Measurements from ENCODE around the gene SORCS2.

SORCS2 gene

GRCh38 chr4:7537853-7538400 is 345.6 kb downstream of the SORCS2 start:
- CTCF ChIA-PET = no interaction called here
- no peak for TF ChIP-seq SUZ12 (IDR thresholded peaks at IDR 0.05)
- no peak for TF ChIP-seq CTBP1 (IDR thresholded peaks at IDR 0.05; ENCODE audit: borderline replicate concordance)
- no peak for DNase-seq (ENCODE audit: extremely low spot score)
- POLR2A ChIA-PET = no interaction called here

- TF ChIP-seq BHLHE40 (IDR thresholded peaks at IDR 0.05; ENCODE audit: borderline replicate concordance) (no peak), CTBP1 (IDR thresholded peaks at IDR 0.05; ENCODE audit: borderline replicate concordance) (no peak)
- CTCF ChIA-PET = no interaction called here
- no peak for DNase-seq (ENCODE audit: extremely low spot score)
- POLR2A ChIA-PET = no interaction called here
Measured at GRCh38 chr4:7538518-7538917, 346.2 kb downstream of the SORCS2 start.

- no peak for DNase-seq (ENCODE audit: extremely low spot score)
- TF ChIP-seq FOXK2 (IDR thresholded peaks at IDR 0.05) (no peak), NFRKB (IDR thresholded peaks at IDR 0.05) (no peak), FOXA1 (IDR thresholded peaks at IDR 0.05) (no peak), FOXM1 (IDR thresholded peaks at IDR 0.05; ENCODE audit: borderline replicate concordance) (no peak), TARDBP (IDR thresholded peaks at IDR 0.05) (no peak), ARNT (IDR thresholded peaks at IDR 0.05) (no peak), ZNF384 (IDR thresholded peaks at IDR 0.05) (no peak)
- CTCF ChIA-PET = no interaction called here
- POLR2A ChIA-PET = interaction anchor here (1.1 kb wide), 1 partner anchor 35 kb away, joined by 3 read pairs; no protein-coding TSS in a partner anchor
Measured at GRCh38 chr4:7539186-7539585, 346.8 kb downstream of the SORCS2 start.

DNA sequence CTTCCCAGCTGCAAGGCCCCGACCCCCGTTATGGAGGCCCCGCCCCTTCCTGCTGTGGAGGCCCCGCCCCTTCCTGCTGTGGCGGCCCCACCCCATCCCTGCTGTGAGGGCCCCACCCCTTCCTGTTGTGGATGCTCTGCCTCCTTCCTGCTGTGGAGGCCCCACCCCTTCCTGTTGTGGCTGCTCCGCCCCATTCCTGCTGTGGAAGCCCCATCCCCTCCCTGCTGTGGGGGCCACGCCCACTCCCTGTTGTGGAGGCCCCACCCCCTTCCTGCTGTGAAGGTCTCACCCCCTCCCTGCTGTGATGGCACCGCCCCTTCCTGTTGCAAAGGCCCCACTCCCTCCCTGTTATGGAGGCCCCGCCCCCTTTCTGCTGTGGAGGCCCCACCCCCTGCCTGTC is 347.3 kb downstream of the SORCS2 start:
- TF ChIP-seq FOXA1 (IDR thresholded peaks at IDR 0.05) (no peak), FOXK2 (IDR thresholded peaks at IDR 0.05) (no peak), SP1 (IDR thresholded peaks at IDR 0.05) (0 out of 2 replicates have a peak, but pooled peaks have one; percentile 52), L3MBTL2 (conservative IDR thresholded peaks at IDR 0.05) (no peak), FOXM1 (IDR thresholded peaks at IDR 0.05; ENCODE audit: borderline replicate concordance) (no peak)
- peak; percentile 83 for DNase-seq (ENCODE audit: extremely low spot score)
- ChIA-PET CTCF (no interaction called here), POLR2A (interaction anchor here (1.1 kb wide), 1 partner anchor 36 kb away, joined by 3 read pairs; no protein-coding TSS in a partner anchor)

DNA sequence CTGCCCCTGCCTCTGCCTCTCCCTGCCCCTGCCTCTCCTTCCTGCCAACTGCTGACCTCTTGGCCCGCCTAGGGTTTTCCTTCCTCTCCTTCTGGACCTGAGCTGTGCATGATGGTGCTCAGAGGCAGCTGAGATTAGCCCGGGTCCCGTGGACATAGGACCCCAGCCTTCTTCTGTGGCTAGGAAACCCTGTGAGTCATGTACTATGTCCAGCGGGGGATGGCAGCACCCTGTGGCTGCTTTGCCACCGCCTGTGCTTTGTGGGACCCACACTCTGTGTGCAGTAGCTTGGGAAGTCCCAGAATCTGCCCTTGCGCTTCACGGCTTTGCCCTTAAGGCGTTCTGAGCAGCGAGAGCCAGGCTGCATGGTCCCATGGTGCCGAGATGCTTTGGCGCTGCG is 347.9 kb downstream of the SORCS2 start:
- POLR2A ChIA-PET = no interaction called here

DNA sequence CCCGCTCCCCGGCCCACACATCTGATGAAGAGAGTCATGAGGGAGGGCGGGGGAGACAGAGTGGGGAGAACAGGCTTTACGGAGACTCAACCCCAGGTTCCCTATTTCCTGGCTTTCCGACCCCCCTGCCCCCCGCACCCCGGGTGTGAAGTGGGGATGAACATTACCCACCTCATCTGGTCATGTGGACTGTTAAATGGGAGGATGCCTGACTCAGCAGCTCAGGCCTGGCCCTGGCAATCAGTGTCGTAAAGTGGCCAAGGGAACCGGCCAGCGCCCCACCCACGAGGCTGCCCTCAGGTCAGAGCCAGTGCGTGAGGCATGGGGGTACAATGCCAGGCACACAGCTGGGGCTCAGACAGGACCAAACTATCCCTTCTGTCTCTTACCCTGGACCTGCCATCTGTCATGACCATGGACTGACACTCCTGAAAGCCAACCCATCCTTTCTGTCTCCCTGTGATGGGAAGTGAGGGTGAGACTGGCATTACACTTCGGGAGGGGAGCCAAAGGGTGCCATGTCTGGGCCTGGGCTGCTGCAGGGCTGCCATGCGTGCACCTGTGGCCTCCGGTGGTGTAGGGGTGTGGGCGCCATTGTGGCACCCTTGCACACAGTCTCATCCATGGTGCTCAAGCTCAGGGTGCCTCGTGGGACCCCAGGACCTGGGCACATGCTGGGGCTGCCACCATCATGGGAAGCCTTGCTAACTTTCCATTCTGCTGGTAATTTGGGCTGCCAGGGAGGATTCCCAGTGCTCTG is 348.5 kb downstream of the SORCS2 start:
- POLR2A ChIA-PET = no interaction called here
- no peak for DNase-seq (ENCODE audit: extremely low spot score)
- TF ChIP-seq SUZ12 (IDR thresholded peaks at IDR 0.05) (no peak), ZNF384 (IDR thresholded peaks at IDR 0.05) (no peak), FOXA1 (IDR thresholded peaks at IDR 0.05) (no peak), TARDBP (IDR thresholded peaks at IDR 0.05) (no peak), LEF1 (IDR thresholded peaks at IDR 0.05; ENCODE audit: borderline replicate concordance) (no peak)
- CTCF ChIA-PET = no interaction called here

More for the DNA sequence above, 347.9 kb downstream of the SORCS2 start:
- CTCF ChIA-PET = no interaction called here
- TF ChIP-seq SP1 (IDR thresholded peaks at IDR 0.05) (no peak), TARDBP (IDR thresholded peaks at IDR 0.05) (no peak), LEF1 (IDR thresholded peaks at IDR 0.05; ENCODE audit: borderline replicate concordance) (no peak), ELF4 (IDR thresholded peaks at IDR 0.05) (no peak), SUZ12 (IDR thresholded peaks at IDR 0.05) (no peak), ZNF384 (IDR thresholded peaks at IDR 0.05) (no peak), FOXK2 (IDR thresholded peaks at IDR 0.05) (no peak), FOXM1 (IDR thresholded peaks at IDR 0.05; ENCODE audit: borderline replicate concordance) (no peak), CTBP1 (IDR thresholded peaks at IDR 0.05; ENCODE audit: borderline replicate concordance) (no peak)
- no peak for DNase-seq (ENCODE audit: extremely low spot score)

- ChIA-PET POLR2A (no interaction called here), CTCF (no interaction called here)
- no peak for DNase-seq (ENCODE audit: extremely low spot score)
- TF ChIP-seq SP1 (IDR thresholded peaks at IDR 0.05) (no peak), FOXA1 (IDR thresholded peaks at IDR 0.05) (no peak), FOXM1 (IDR thresholded peaks at IDR 0.05; ENCODE audit: borderline replicate concordance) (no peak), NFRKB (IDR thresholded peaks at IDR 0.05) (no peak), FOXK2 (IDR thresholded peaks at IDR 0.05) (no peak), L3MBTL2 (conservative IDR thresholded peaks at IDR 0.05) (no peak), ARNT (IDR thresholded peaks at IDR 0.05) (no peak), CTBP1 (IDR thresholded peaks at IDR 0.05; ENCODE audit: borderline replicate concordance) (no peak), LEF1 (IDR thresholded peaks at IDR 0.05; ENCODE audit: borderline replicate concordance) (no peak), HDGF (IDR thresholded peaks at IDR 0.05; ENCODE audit: borderline replicate concordance) (no peak), PKNOX1 (IDR thresholded peaks at IDR 0.05) (no peak), ZNF384 (IDR thresholded peaks at IDR 0.05) (no peak), SUZ12 (IDR thresholded peaks at IDR 0.05) (no peak), ELF4 (IDR thresholded peaks at IDR 0.05) (no peak), TARDBP (IDR thresholded peaks at IDR 0.05) (no peak), BHLHE40 (IDR thresholded peaks at IDR 0.05; ENCODE audit: borderline replicate concordance) (no peak)
Measured at GRCh38 chr4:7541414-7541810, 349.1 kb downstream of the SORCS2 start.

DNA sequence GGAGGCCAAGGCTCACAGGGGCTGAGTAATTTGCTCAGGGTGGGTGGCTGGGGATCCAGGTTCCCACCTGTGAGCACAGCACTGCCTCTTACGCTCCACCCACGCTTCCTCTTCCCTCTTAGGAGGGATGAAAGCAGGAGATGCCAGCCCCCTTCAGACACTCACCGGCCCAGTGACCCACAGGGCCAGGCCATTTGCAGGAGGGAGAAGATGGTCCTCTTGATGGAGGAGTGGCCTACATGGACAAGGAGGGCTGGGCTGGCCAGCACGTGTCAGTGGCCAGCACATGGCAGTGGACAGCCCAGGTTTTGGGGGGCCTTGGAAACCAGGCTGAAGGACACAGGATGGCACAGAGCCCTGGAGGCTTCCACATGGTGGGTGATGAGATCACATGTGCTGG is 350.4 kb downstream of the SORCS2 start:
- no peak for DNase-seq (ENCODE audit: extremely low spot score)
- TF ChIP-seq ARNT (IDR thresholded peaks at IDR 0.05) (no peak), TARDBP (IDR thresholded peaks at IDR 0.05) (no peak), SP1 (IDR thresholded peaks at IDR 0.05) (no peak), L3MBTL2 (conservative IDR thresholded peaks at IDR 0.05) (no peak), LEF1 (IDR thresholded peaks at IDR 0.05; ENCODE audit: borderline replicate concordance) (no peak), HDGF (IDR thresholded peaks at IDR 0.05; ENCODE audit: borderline replicate concordance) (no peak), BHLHE40 (IDR thresholded peaks at IDR 0.05; ENCODE audit: borderline replicate concordance) (no peak), NFRKB (IDR thresholded peaks at IDR 0.05) (no peak), FOXA1 (IDR thresholded peaks at IDR 0.05) (no peak), FOXM1 (IDR thresholded peaks at IDR 0.05; ENCODE audit: borderline replicate concordance) (no peak), FOXK2 (IDR thresholded peaks at IDR 0.05) (no peak), ELF4 (IDR thresholded peaks at IDR 0.05) (no peak), SUZ12 (IDR thresholded peaks at IDR 0.05) (no peak), CTBP1 (IDR thresholded peaks at IDR 0.05; ENCODE audit: borderline replicate concordance) (no peak), ZNF384 (IDR thresholded peaks at IDR 0.05) (no peak), PKNOX1 (IDR thresholded peaks at IDR 0.05) (no peak)
- POLR2A ChIA-PET = no interaction called here
- CTCF ChIA-PET = no interaction called here
